ENCODE measurements around the gene FSTL4. TPM values are rescaled to one million over a fixed set of nuclear protein-coding genes. Genes with fewer than 3 reads are reported as not detected.
A peak's percentile ranks its signal among the peaks of the same experiment; 100 is the strongest.

FSTL4 gene
- total and polyA plus RNA-seq, 4 donors = 0.02 to 0.18 TPM; not detected in 2

DNA sequence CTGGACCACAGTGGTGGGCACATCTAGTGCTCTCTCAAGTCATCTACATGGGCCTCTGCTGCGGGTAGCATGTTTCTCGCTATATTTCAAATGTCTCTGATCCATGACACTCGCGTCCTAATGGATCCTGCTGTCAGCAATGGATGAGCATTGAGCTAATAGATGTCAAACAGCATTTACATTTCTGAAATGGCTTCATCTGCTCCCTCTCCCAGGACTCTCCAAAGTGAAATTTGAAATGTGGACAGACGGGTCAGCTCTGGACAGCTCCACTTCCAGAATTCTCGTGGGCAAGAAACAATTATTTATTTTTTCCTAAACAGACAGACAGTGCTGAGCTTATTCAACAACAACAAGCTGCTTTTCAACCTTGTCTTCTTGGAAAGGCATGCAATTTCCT, 58.1 kb downstream of the FSTL4 start:
- H3K4me1 ChIP-seq (ENCODE audit: control insufficient read depth in 4 of 4, insufficient read depth in 4 of 4, low read length in 3 of 4) = no peaks in the 10 kb centered on the region
- H3K9ac ChIP-seq (ENCODE audit: low read depth in 1 of 2, low read length in 2 of 2) = no peak overlapping the region
- no peaks in the 10 kb centered on the region for H3K36me3 ChIP-seq (ENCODE audit: control insufficient read depth in 4 of 4, insufficient read depth in 3 of 4, low read depth in 1 of 4, low read length in 3 of 4)
- H3K4me3 ChIP-seq (ENCODE audit: low read depth in 1 of 3, low read length in 3 of 3) = no peak overlapping the region
- no peak overlapping the region for H3K27ac ChIP-seq (ENCODE audit: low read depth in 1 of 2, low read length in 2 of 2)
- H3K9me3 ChIP-seq (ENCODE audit: control insufficient read depth in 4 of 4, low read length in 3 of 4) = no peaks in the 10 kb centered on the region
- WGBS = 76% methylated on average over 6 of the region's 6 CpGs
- no peak for DNase-seq (ENCODE audit: low spot score)
- no peak for TF ChIP-seq FOXA1 (IDR thresholded peaks at IDR 0.05)
- TF ChIP-seq, protein P1, sequence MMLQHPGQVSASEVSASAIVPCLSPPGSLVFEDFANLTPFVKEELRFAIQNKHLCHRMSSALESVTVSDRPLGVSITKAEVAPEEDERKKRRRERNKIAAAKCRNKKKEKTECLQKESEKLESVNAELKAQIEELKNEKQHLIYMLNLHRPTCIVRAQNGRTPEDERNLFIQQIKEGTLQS (IDR thresholded peaks at IDR 0.05) = no peak
- TF ChIP-seq GABPA (IDR thresholded peaks at IDR 0.05 in 1 of 2, conservative IDR thresholded peaks at IDR 0.05 in 1 of 2) = no peak
- TF ChIP-seq SP1 (IDR thresholded peaks at IDR 0.05) = no peak
- no peaks in the 10 kb centered on the region for H3K27me3 ChIP-seq (ENCODE audit: control insufficient read depth in 4 of 4, insufficient read depth in 4 of 4, low read length in 3 of 4)

DNA sequence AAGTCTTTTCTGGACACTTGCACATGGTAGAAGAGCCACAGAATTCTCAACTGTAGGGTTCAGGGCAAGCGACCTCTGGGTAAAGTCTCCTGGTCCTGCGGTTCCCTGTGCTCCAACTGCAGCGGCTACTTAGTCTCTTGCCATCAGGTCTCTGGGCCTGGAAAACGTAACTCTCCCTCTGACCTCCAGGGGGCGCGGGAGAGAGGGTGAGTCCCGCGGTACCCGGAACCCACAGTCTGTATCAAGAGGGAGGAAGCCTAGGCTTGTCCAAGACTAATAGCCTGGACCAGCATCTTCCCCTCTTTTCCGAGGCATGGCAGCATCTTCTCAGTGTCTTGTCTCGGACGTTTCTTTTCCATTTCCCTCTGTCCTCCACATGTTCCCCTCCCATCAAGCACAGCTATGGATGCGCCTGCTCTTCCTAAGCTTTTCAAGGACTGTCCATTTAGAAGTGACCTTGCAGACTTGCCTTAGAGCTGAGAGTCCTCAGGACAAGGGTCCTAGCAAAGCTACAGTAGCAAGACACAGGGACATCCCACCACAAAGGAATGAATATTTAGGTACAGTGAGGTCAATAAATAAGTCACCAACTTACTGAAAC, 59.3 kb downstream of the FSTL4 start:
- no peak overlapping the region for H3K9ac ChIP-seq (ENCODE audit: low read depth in 1 of 2, low read length in 2 of 2)
- H3K27ac ChIP-seq (ENCODE audit: low read depth in 1 of 2, low read length in 2 of 2) = no peak overlapping the region
- TF ChIP-seq HNF4G (IDR thresholded peaks at IDR 0.05) (no peak), RXRA (IDR thresholded peaks at IDR 0.05) (no peak), EGR1 (IDR thresholded peaks at IDR 0.05; ENCODE audit: low read depth in 2 of 2) (no peak), HNF4A (conservative IDR thresholded peaks at IDR 0.05) (no peak), RAD21 (IDR thresholded peaks at IDR 0.05) (peak; percentile 58 to 73), FOXA1 (IDR thresholded peaks at IDR 0.05) (no peak), JUND (IDR thresholded peaks at IDR 0.05) (no peak), TAF1 (conservative IDR thresholded peaks at IDR 0.05) (no peak), YY1 (IDR thresholded peaks at IDR 0.05) (no peak), NR2F2 (IDR thresholded peaks at IDR 0.05) (no peak)
- TF ChIP-seq, protein P2, sequence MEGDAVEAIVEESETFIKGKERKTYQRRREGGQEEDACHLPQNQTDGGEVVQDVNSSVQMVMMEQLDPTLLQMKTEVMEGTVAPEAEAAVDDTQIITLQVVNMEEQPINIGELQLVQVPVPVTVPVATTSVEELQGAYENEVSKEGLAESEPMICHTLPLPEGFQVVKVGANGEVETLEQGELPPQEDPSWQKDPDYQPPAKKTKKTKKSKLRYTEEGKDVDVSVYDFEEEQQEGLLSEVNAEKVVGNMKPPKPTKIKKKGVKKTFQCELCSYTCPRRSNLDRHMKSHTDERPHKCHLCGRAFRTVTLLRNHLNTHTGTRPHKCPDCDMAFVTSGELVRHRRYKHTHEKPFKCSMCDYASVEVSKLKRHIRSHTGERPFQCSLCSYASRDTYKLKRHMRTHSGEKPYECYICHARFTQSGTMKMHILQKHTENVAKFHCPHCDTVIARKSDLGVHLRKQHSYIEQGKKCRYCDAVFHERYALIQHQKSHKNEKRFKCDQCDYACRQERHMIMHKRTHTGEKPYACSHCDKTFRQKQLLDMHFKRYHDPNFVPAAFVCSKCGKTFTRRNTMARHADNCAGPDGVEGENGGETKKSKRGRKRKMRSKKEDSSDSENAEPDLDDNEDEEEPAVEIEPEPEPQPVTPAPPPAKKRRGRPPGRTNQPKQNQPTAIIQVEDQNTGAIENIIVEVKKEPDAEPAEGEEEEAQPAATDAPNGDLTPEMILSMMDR (IDR thresholded peaks at IDR 0.05; ENCODE audit: low read depth, low read length, missing input control) = peak; percentile 52
- TF ChIP-seq, protein P1 (IDR thresholded peaks at IDR 0.05) = no peak
- TF ChIP-seq, protein P3, sequence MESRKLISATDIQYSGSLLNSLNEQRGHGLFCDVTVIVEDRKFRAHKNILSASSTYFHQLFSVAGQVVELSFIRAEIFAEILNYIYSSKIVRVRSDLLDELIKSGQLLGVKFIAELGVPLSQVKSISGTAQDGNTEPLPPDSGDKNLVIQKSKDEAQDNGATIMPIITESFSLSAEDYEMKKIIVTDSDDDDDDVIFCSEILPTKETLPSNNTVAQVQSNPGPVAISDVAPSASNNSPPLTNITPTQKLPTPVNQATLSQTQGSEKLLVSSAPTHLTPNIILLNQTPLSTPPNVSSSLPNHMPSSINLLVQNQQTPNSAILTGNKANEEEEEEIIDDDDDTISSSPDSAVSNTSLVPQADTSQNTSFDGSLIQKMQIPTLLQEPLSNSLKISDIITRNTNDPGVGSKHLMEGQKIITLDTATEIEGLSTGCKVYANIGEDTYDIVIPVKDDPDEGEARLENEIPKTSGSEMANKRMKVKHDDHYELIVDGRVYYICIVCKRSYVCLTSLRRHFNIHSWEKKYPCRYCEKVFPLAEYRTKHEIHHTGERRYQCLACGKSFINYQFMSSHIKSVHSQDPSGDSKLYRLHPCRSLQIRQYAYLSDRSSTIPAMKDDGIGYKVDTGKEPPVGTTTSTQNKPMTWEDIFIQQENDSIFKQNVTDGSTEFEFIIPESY (IDR thresholded peaks at IDR 0.05) = no peak
- TF ChIP-seq, protein P4, sequence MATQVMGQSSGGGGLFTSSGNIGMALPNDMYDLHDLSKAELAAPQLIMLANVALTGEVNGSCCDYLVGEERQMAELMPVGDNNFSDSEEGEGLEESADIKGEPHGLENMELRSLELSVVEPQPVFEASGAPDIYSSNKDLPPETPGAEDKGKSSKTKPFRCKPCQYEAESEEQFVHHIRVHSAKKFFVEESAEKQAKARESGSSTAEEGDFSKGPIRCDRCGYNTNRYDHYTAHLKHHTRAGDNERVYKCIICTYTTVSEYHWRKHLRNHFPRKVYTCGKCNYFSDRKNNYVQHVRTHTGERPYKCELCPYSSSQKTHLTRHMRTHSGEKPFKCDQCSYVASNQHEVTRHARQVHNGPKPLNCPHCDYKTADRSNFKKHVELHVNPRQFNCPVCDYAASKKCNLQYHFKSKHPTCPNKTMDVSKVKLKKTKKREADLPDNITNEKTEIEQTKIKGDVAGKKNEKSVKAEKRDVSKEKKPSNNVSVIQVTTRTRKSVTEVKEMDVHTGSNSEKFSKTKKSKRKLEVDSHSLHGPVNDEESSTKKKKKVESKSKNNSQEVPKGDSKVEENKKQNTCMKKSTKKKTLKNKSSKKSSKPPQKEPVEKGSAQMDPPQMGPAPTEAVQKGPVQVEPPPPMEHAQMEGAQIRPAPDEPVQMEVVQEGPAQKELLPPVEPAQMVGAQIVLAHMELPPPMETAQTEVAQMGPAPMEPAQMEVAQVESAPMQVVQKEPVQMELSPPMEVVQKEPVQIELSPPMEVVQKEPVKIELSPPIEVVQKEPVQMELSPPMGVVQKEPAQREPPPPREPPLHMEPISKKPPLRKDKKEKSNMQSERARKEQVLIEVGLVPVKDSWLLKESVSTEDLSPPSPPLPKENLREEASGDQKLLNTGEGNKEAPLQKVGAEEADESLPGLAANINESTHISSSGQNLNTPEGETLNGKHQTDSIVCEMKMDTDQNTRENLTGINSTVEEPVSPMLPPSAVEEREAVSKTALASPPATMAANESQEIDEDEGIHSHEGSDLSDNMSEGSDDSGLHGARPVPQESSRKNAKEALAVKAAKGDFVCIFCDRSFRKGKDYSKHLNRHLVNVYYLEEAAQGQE (IDR thresholded peaks at IDR 0.05) = no peak
- H3K36me3 ChIP-seq (ENCODE audit: control insufficient read depth in 4 of 4, insufficient read depth in 3 of 4, low read depth in 1 of 4, low read length in 3 of 4) = no peaks in the 10 kb centered on the region
- peak; percentile 46 for DNase-seq (ENCODE audit: low spot score)
- no peaks in the 10 kb centered on the region for H3K9me3 ChIP-seq (ENCODE audit: control insufficient read depth in 4 of 4, low read length in 3 of 4)
- no peaks in the 10 kb centered on the region for H3K4me1 ChIP-seq (ENCODE audit: control insufficient read depth in 4 of 4, insufficient read depth in 4 of 4, low read length in 3 of 4)
- no peaks in the 10 kb centered on the region for H3K27me3 ChIP-seq (ENCODE audit: control insufficient read depth in 4 of 4, insufficient read depth in 4 of 4, low read length in 3 of 4)
- WGBS = 25% methylated on average over 13 of the region's 13 CpGs
- H3K4me3 ChIP-seq (ENCODE audit: low read depth in 1 of 3, low read length in 3 of 3) = no peak overlapping the region

All from liver (tissue), 9 donors.